Trophoblast cell (in vitro differentiated cells and primary cell): Measurements from ENCODE around the gene RAB35.

ENCODE experiments used
- DNase-seq, 2 donors: peaks; one replicate each; pipeline ENCODE4 v3.0.0-alpha.2; 2016
- H2AFZ ChIP-seq: 2 replicates; pipeline ENCODE4 v1.6.1; 2013; ENCODE audit warnings: low read length, moderate library complexity, mild to moderate bottlenecking; ENCODE audit not compliant: insufficient read depth, poor library complexity
- H2AK5ac ChIP-seq: 2 replicates; pipeline ENCODE4 v1.6.1; 2013; ENCODE audit warnings: mild to moderate bottlenecking, low read length
- H2BK120ac ChIP-seq: 2 replicates; pipeline ENCODE4 v1.6.1; 2013; ENCODE audit warnings: low read length, mild to moderate bottlenecking, moderate library complexity; ENCODE audit not compliant: insufficient read depth, poor library complexity
- H2BK12ac ChIP-seq: 2 replicates; pipeline ENCODE4 v1.6.1; 2013; ENCODE audit warnings: mild to moderate bottlenecking, low read length, moderate library complexity
- H2BK5ac ChIP-seq: 2 replicates; pipeline ENCODE4 v1.6.1; 2013; ENCODE audit warnings: low read length, low read depth, moderate library complexity, mild to moderate bottlenecking; ENCODE audit not compliant: poor library complexity
- H3K14ac ChIP-seq: 2 replicates; pipeline ENCODE4 v1.6.1; 2013; ENCODE audit warnings: mild to moderate bottlenecking, low read length
- H3K18ac ChIP-seq: 2 replicates; pipeline ENCODE4 v1.6.1; 2013; ENCODE audit warnings: mild to moderate bottlenecking, low read length
- H3K23ac ChIP-seq: 2 replicates; pipeline ENCODE4 v1.6.1; 2013; ENCODE audit warnings: low read length
- H3K27ac ChIP-seq: 2 replicates; pipeline ENCODE4 v1.5.1; 2013; ENCODE audit warnings: low read depth, mild to moderate bottlenecking, inconsistent platforms, low read length, moderate library complexity
- H3K27me3 ChIP-seq: 2 replicates; pipeline ENCODE4 v1.6.1; 2013; ENCODE audit warnings: inconsistent platforms, mild to moderate bottlenecking, low read length, moderate library complexity; ENCODE audit not compliant: insufficient read depth
- H3K36me3 ChIP-seq, 2 experiments: 1 replicate in 1 of 2; 2 replicates in 1 of 2; pipeline ENCODE4 v1.6.1; 2013; ENCODE audit warnings: low read length in 2 of 2, mild to moderate bottlenecking in 2 of 2, moderate library complexity in 1 of 2; ENCODE audit not compliant: insufficient read depth in 2 of 2, control insufficient read depth in 1 of 2
- H3K4ac ChIP-seq: 2 replicates; pipeline ENCODE4 v1.6.1; 2013; ENCODE audit warnings: low read depth, mild to moderate bottlenecking, low read length, moderate library complexity
- H3K4me1 ChIP-seq, 2 experiments: 1 replicate in 1 of 2; 2 replicates in 1 of 2; pipeline ENCODE4 v1.6.1; 2013; ENCODE audit warnings: low read length in 2 of 2, mild to moderate bottlenecking in 2 of 2, moderate library complexity in 1 of 2; ENCODE audit not compliant: insufficient read depth in 2 of 2, control insufficient read depth in 1 of 2
- H3K4me2 ChIP-seq: 2 replicates; pipeline ENCODE4 v1.6.1; 2013; ENCODE audit warnings: inconsistent platforms, mild to moderate bottlenecking, low read length, moderate library complexity
- H3K4me3 ChIP-seq: 2 replicates; pipeline ENCODE4 v1.5.1; 2013; ENCODE audit warnings: mild to moderate bottlenecking, low read depth, low read length, inconsistent platforms
- H3K79me1 ChIP-seq: one replicate; pipeline ENCODE4 v1.6.1; 2013; ENCODE audit warnings: low read length
- H3K79me2 ChIP-seq: 2 replicates; pipeline ENCODE4 v1.6.1; 2013; ENCODE audit warnings: low read length, mild to moderate bottlenecking; ENCODE audit not compliant: control insufficient read depth, insufficient read depth, poor library complexity
- H3K9ac ChIP-seq: 2 replicates; pipeline ENCODE4 v1.6.1; 2013; ENCODE audit warnings: mild to moderate bottlenecking, low read length
- H3K9me3 ChIP-seq: 2 replicates; pipeline ENCODE4 v1.6.1; 2013; ENCODE audit warnings: low read depth, mild to moderate bottlenecking, control low read depth, inconsistent platforms, low read length; ENCODE audit not compliant: insufficient read depth
- H4K12ac ChIP-seq: 2 replicates; pipeline ENCODE4 v1.6.1; 2013; ENCODE audit warnings: low read depth, mild to moderate bottlenecking, low read length, moderate library complexity
- H4K8ac ChIP-seq: 2 replicates; pipeline ENCODE4 v1.6.1; 2013; ENCODE audit warnings: low read depth, mild to moderate bottlenecking, low read length, moderate library complexity
- H4K91ac ChIP-seq: one replicate; pipeline ENCODE4 v1.6.1; 2013; ENCODE audit warnings: low read depth, mild to moderate bottlenecking, low read length, moderate library complexity
- WGBS: extraction: QIAGEN DNeasy Blood & Tissue Kit; methylation state at CpG from one replicate; pipeline ENCODE4 v1.1.7; 2013; ENCODE audit warnings: missing lambda C conversion rate; ENCODE audit not compliant: insufficient read length, insufficient coverage; ENCODE audit errors: extremely low coverage; 5-methylcytosine and 5-hydroxymethylcytosine counted together

RAB35 gene

GRCh38 chr12:120117961-120118320 is 1.4 kb upstream of the RAB35 start:
- peak in 1 of 2 donors; percentile 27 for DNase-seq
- H3K79me2 ChIP-seq, result peaks cover 27% of the 10 kb centered on the region
- H2AFZ ChIP-seq, result no peak overlapping the region
- H3K14ac ChIP-seq, result no peak overlapping the region
- H3K79me1 ChIP-seq, result peaks cover 9% of the 10 kb centered on the region
- H2BK5ac ChIP-seq, result no peak overlapping the region
- no peak overlapping the region for H3K23ac ChIP-seq
- H3K18ac ChIP-seq, result no peak overlapping the region
- H3K4me1 ChIP-seq, result peaks cover 8 to 13% of the 10 kb centered on the region in 2 experiments
- peak overlapping the region; percentile 97 for H3K4me2 ChIP-seq
- H4K8ac ChIP-seq, result no peak overlapping the region
- no peak overlapping the region for H3K4ac ChIP-seq
- H4K91ac ChIP-seq, result no peak overlapping the region
- H4K12ac ChIP-seq, result no peak overlapping the region
- H3K4me3 ChIP-seq, result no peak overlapping the region
- no peak overlapping the region for H2BK12ac ChIP-seq
- no peaks in the 10 kb centered on the region for H3K9me3 ChIP-seq
- peak overlapping the region; percentile 2 for H3K27ac ChIP-seq
- no peak overlapping the region for H2AK5ac ChIP-seq
- H2BK120ac ChIP-seq, result no peak overlapping the region
- no CpG with 5 or more reads among the region's 7 CpGs for WGBS
- H3K36me3 ChIP-seq, result peaks cover 12% of the 10 kb centered on the region in 2 experiments
- H3K27me3 ChIP-seq, result no peaks in the 10 kb centered on the region
- H3K9ac ChIP-seq, result no peak overlapping the region

DNA sequence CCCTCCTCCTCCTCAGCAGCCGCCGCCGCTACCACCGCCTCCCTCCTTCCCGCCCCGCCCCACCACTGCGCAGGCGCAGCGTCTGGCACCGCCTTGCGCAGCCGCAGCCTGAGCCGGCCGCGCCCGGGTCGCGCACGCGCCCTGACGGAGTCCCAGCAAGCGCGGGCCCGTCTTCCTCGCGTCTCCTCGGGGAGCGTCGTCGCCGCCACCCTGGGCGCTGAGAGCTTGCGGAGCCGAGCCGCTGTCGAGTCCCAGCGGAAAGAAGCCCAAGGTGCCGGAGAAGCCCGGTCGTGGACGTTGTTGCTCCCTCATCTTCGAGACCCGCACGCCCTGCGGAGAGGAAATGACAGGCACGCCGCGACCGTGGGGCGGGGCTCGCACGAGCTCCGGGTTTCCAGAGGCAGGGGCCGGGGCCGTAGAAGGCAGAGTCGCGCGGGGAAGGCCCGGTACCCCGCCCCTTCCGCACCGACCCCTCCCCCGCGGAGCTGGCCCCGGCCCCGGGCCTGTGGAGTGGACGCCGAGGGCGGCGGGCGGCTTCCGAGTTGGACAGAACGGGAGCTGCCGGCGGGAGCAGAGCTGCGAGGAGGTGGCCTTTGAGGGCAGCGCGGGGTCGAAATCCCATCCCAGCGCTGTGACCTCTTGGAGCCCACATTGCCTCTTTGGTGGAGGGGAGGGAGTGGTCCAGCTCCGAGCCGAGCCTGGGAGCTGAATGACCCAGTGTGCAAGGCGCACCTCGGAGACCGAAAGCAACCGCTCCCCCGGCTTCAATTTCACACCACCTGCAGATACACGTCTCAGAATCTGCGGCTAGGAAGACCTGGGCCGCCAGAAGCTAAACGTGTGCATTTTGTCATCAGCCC is 469 bp upstream of the RAB35 start:
- H4K8ac ChIP-seq, result peak overlapping the region; percentile 96
- H3K18ac ChIP-seq, result peak overlapping the region; percentile 92
- H3K4me2 ChIP-seq, result peak overlapping the region; percentile 97
- H2AFZ ChIP-seq, result peak overlapping the region; percentile 76
- peaks cover 27% of the 10 kb centered on the region for H3K79me2 ChIP-seq
- no peak overlapping the region for H2BK12ac ChIP-seq
- no peak overlapping the region for H2AK5ac ChIP-seq
- H3K27me3 ChIP-seq, result no peaks in the 10 kb centered on the region
- H3K4me1 ChIP-seq, result peaks cover 8 to 13% of the 10 kb centered on the region in 2 experiments
- no peaks in the 10 kb centered on the region for H3K9me3 ChIP-seq
- peak overlapping the region; percentile 92 for H2BK5ac ChIP-seq
- H3K4ac ChIP-seq, result peak overlapping the region; percentile 76
- H3K27ac ChIP-seq, result peak overlapping the region; percentile 94
- H3K36me3 ChIP-seq, result peaks cover 12% of the 10 kb centered on the region in 2 experiments
- peak overlapping the region; percentile 81 for H2BK120ac ChIP-seq
- H3K9ac ChIP-seq, result peak overlapping the region; percentile 88
- peak overlapping the region; percentile 83 for H4K12ac ChIP-seq
- H3K4me3 ChIP-seq, result peak overlapping the region; percentile 85
- DNase-seq, result peak; percentile 87 to 97
- peak overlapping the region; percentile 89 for H3K14ac ChIP-seq
- H3K23ac ChIP-seq, result no peak overlapping the region
- no CpG with 5 or more reads among the region's 91 CpGs for WGBS
- peak overlapping the region; percentile 87 for H4K91ac ChIP-seq
- peaks cover 9% of the 10 kb centered on the region for H3K79me1 ChIP-seq

- Histone ChIP-seq H4K12ac (peak overlapping the region; percentile 67), H2BK120ac (peak overlapping the region; percentile 52), H2AK5ac (peak overlapping the region; percentile 97), H4K8ac (peak overlapping the region; percentile 85), H2BK12ac (peak overlapping the region; percentile 8), H3K18ac (peak overlapping the region; percentile 91), H3K14ac (peak overlapping the region; percentile 91), H3K4me3 (peak overlapping the region; percentile 83), H3K79me2 (peaks cover 31% of the 10 kb centered on the region), H3K36me3 (peaks cover 12% of the 10 kb centered on the region in 2 experiments), H3K9me3 (no peaks in the 10 kb centered on the region), H3K27me3 (no peaks in the 10 kb centered on the region), H2BK5ac (peak overlapping the region; percentile 42), H3K79me1 (peaks cover 9% of the 10 kb centered on the region), H4K91ac (peak overlapping the region; percentile 45), H3K4ac (peak overlapping the region; percentile 98), H3K9ac (peak overlapping the region; percentile 73), H2AFZ (peak overlapping the region; percentile 30), H3K4me2 (peak overlapping the region; percentile 70), H3K23ac (no peak overlapping the region), H3K4me1 (peaks cover 8 to 13% of the 10 kb centered on the region in 2 experiments), H3K27ac (no peak overlapping the region)
- no CpG with 5 or more reads among the region's 31 CpGs for WGBS
- DNase-seq, result peak in 1 of 2 donors; percentile 42
Observed at GRCh38 chr12:120115692-120116440, 687 bp downstream of the RAB35 start.

DNA sequence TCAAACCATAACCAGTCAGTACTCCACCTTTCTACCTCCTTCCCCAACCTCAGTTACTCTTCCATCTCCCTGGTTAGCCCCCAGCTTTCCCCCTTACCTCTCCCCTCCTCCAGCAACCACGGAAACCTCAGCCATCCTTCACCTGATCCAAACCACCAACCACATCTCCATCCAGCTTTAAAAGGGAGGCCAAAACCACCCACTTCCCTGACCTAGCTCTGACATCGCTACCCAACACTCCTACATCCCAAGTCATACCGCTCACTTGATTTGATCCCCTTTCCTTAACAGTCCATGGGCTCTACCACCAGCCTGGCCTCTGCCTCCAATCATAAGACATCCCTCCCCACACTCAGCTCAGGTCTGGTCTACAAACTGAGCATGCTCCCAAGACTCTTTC is 1.5 kb downstream of the RAB35 start:
- Histone ChIP-seq H4K91ac (no peak overlapping the region), H3K18ac (no peak overlapping the region), H2BK120ac (no peak overlapping the region), H2AFZ (no peak overlapping the region), H3K27me3 (no peaks in the 10 kb centered on the region), H3K9me3 (no peaks in the 10 kb centered on the region), H3K4ac (peak overlapping the region; percentile 98), H3K36me3 (peaks cover 12% of the 10 kb centered on the region in 2 experiments), H3K23ac (no peak overlapping the region), H3K79me1 (peaks cover 9% of the 10 kb centered on the region), H3K27ac (no peak overlapping the region), H3K79me2 (peaks cover 33% of the 10 kb centered on the region), H3K4me3 (no peak overlapping the region), H4K12ac (no peak overlapping the region), H2BK5ac (no peak overlapping the region), H3K14ac (no peak overlapping the region), H4K8ac (no peak overlapping the region), H2BK12ac (no peak overlapping the region), H2AK5ac (no peak overlapping the region), H3K9ac (no peak overlapping the region), H3K4me2 (no peak overlapping the region), H3K4me1 (peaks cover 8 to 13% of the 10 kb centered on the region in 2 experiments)
- DNase-seq, result no peak
- no CpG with 5 or more reads among the region's 3 CpGs for WGBS
